Natural killer cell (primary cell): Measurements from ENCODE around the gene CYP2S1. TPM values are rescaled to one million over a fixed set of nuclear protein-coding genes. Genes with fewer than 3 reads are reported as not detected.

ENCODE experiments used
- ATAC-seq, 3 donors: fragments of 150-1000 bp in 2 of 3; fragments of 200-7000 bp in 1 of 3; cut with Tn5 transposase; 1 replicate in 1 of 3; 2 replicates in 2 of 3; pipeline ENCODE4 v1.10.0; 2021; ENCODE audit warnings: mild to moderate bottlenecking in 2 of 3, moderate library complexity in 2 of 3
- DNase-seq, 2 donors: peaks; one replicate each; pipeline versions ENCODE4 v3.0.0 to v3.0.0-alpha.2; 2013 to 2021; ENCODE audit warnings: mixed read lengths in 1 of 2
- H3K27ac ChIP-seq: one replicate; pipeline ENCODE4 v1.5.1; 2013; ENCODE audit warnings: mild to moderate bottlenecking, low read length
- H3K27me3 ChIP-seq: one replicate; pipeline ENCODE4 v1.6.1; 2013; ENCODE audit warnings: low read length; ENCODE audit not compliant: control insufficient read depth, insufficient read depth
- H3K36me3 ChIP-seq: one replicate; pipeline ENCODE4 v1.6.1; 2013; ENCODE audit warnings: low read length; ENCODE audit not compliant: control insufficient read depth, insufficient read depth
- H3K4me1 ChIP-seq: one replicate; pipeline ENCODE4 v1.6.1; 2013; ENCODE audit warnings: low read length; ENCODE audit not compliant: control insufficient read depth, insufficient read depth
- H3K4me3 ChIP-seq: one replicate; pipeline ENCODE4 v1.5.1; 2013; ENCODE audit warnings: low read length
- H3K9me3 ChIP-seq: one replicate; pipeline ENCODE4 v1.6.1; 2013; ENCODE audit warnings: low read length; ENCODE audit not compliant: control insufficient read depth, insufficient read depth
- H3K27ac Mint-ChIP-seq, 2 donors: one replicate each; pipeline ENCODE4 v1.8.0; 2022; ENCODE audit warnings: mild to moderate bottlenecking in 2 of 2, mixed read lengths in 2 of 2, moderate library complexity in 1 of 2
- H3K27me3 Mint-ChIP-seq, 2 donors: one replicate each; pipeline ENCODE4 v1.8.0; 2022; ENCODE audit warnings: low read depth in 2 of 2, mixed read lengths in 2 of 2
- H3K36me3 Mint-ChIP-seq: one replicate; pipeline ENCODE4 v1.8.0; 2022; ENCODE audit warnings: mixed read lengths
- H3K4me1 Mint-ChIP-seq, 2 donors: one replicate each; pipeline ENCODE4 v1.8.0; 2022; ENCODE audit warnings: mixed read lengths in 2 of 2
- H3K4me3 Mint-ChIP-seq: one replicate; pipeline ENCODE4 v1.8.0; 2022; ENCODE audit warnings: mild to moderate bottlenecking, moderate library complexity, mixed read lengths
- H3K9me3 Mint-ChIP-seq, 2 donors: one replicate each; pipeline ENCODE4 v1.8.0; 2022; ENCODE audit warnings: mixed read lengths in 2 of 2
- WGBS: methylation state at CpG from one replicate; pipeline ENCODE4 v1.1.7; 2013; ENCODE audit warnings: missing lambda C conversion rate; ENCODE audit not compliant: insufficient coverage; 5-methylcytosine and 5-hydroxymethylcytosine counted together
- intact Hi-C: fragments of 100-400 bp; cut with micrococcal nuclease; formaldehyde crosslinking; loops from one replicate; pipeline ENCODE4 v1.14.2; 2022
- total RNA-seq, 4 donors: library from RNA; stranded (reverse); fragments of 120-200 nt in 1 of 4; gene quantifications; one replicate each; pipeline versions ENCODE4 v1.2.3 to v1.2.4, GENCODE V29; 2013 to 2022
- TF ChIP-seq, protein P1 (sequence below): fragments of 200-600 bp; IDR thresholded peaks from one replicate; pipeline ENCODE4 v1.8.0; 2022; ENCODE audit warnings: antibody characterized with exemption

CYP2S1 gene
- total RNA-seq, 3 donors from 2014 or later (not counting 1 experiment from before 2014, with no cell fraction given): 0.78 to 1.6 (median 0.84) TPM

- H3K4me1 ChIP-seq: no peaks in the 10 kb centered on the region
- H3K27me3 ChIP-seq: no peaks in the 10 kb centered on the region
- no peak for DNase-seq
- Mint-ChIP-seq H3K36me3 (no peaks in the 10 kb centered on the region), H3K27ac (no peak overlapping the region), H3K27me3 (peaks cover 0 to 2% of the 10 kb centered on the region in 2 donors), H3K4me3 (no peak overlapping the region), H3K9me3 (no peaks in the 10 kb centered on the region), H3K4me1 (no peaks in the 10 kb centered on the region)
- H3K36me3 ChIP-seq: no peaks in the 10 kb centered on the region
- intact Hi-C loops: no loop called here
- TF ChIP-seq, protein P1, sequence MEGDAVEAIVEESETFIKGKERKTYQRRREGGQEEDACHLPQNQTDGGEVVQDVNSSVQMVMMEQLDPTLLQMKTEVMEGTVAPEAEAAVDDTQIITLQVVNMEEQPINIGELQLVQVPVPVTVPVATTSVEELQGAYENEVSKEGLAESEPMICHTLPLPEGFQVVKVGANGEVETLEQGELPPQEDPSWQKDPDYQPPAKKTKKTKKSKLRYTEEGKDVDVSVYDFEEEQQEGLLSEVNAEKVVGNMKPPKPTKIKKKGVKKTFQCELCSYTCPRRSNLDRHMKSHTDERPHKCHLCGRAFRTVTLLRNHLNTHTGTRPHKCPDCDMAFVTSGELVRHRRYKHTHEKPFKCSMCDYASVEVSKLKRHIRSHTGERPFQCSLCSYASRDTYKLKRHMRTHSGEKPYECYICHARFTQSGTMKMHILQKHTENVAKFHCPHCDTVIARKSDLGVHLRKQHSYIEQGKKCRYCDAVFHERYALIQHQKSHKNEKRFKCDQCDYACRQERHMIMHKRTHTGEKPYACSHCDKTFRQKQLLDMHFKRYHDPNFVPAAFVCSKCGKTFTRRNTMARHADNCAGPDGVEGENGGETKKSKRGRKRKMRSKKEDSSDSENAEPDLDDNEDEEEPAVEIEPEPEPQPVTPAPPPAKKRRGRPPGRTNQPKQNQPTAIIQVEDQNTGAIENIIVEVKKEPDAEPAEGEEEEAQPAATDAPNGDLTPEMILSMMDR: no peak
- no peak for ATAC-seq
- no peaks in the 10 kb centered on the region for H3K9me3 ChIP-seq
- no peak overlapping the region for H3K27ac ChIP-seq
- 86% methylated on average over 2 of the region's 2 CpGs for WGBS
- no peak overlapping the region for H3K4me3 ChIP-seq
Measured at GRCh38 chr19:41239961-41240574, 47.0 kb downstream of the CYP2S1 start.

- H3K4me3 Mint-ChIP-seq: no peak overlapping the region
- Histone ChIP-seq H3K27me3 (no peaks in the 10 kb centered on the region), H3K4me1 (no peaks in the 10 kb centered on the region), H3K36me3 (no peaks in the 10 kb centered on the region), H3K4me3 (no peak overlapping the region), H3K9me3 (no peaks in the 10 kb centered on the region), H3K27ac (no peak overlapping the region)
- DNase-seq: no peak
- H3K27me3 Mint-ChIP-seq: peaks cover 0 to 2% of the 10 kb centered on the region in 2 donors
- H3K36me3 Mint-ChIP-seq: no peaks in the 10 kb centered on the region
- H3K9me3 Mint-ChIP-seq: no peaks in the 10 kb centered on the region
- intact Hi-C loops: no loop called here
- TF ChIP-seq, protein P1: no peak
- no peak overlapping the region for H3K27ac Mint-ChIP-seq
- no peaks in the 10 kb centered on the region for H3K4me1 Mint-ChIP-seq
- 83% methylated on average over 5 of the region's 5 CpGs for WGBS
- no peak for ATAC-seq
Measured at GRCh38 chr19:41241859-41242258, 48.8 kb downstream of the CYP2S1 start.

GRCh38 chr19:41244117-41244516 is 51.1 kb downstream of the CYP2S1 start:
- TF ChIP-seq, protein P1: no peak
- no peak overlapping the region for H3K4me3 Mint-ChIP-seq
- ATAC-seq (no peak), DNase-seq (no peak)
- WGBS: 81% methylated on average over 4 of the region's 4 CpGs
- no peaks in the 10 kb centered on the region for H3K4me1 Mint-ChIP-seq
- intact Hi-C loops: no loop called here
- H3K9me3 Mint-ChIP-seq: no peaks in the 10 kb centered on the region
- no peak overlapping the region for H3K27ac Mint-ChIP-seq
- no peaks in the 10 kb centered on the region for H3K36me3 Mint-ChIP-seq
- Histone ChIP-seq H3K9me3 (no peaks in the 10 kb centered on the region), H3K4me1 (no peaks in the 10 kb centered on the region), H3K4me3 (no peak overlapping the region), H3K36me3 (no peaks in the 10 kb centered on the region), H3K27ac (no peak overlapping the region), H3K27me3 (no peaks in the 10 kb centered on the region)
- peaks cover 0 to 2% of the 10 kb centered on the region in 2 donors for H3K27me3 Mint-ChIP-seq

DNA sequence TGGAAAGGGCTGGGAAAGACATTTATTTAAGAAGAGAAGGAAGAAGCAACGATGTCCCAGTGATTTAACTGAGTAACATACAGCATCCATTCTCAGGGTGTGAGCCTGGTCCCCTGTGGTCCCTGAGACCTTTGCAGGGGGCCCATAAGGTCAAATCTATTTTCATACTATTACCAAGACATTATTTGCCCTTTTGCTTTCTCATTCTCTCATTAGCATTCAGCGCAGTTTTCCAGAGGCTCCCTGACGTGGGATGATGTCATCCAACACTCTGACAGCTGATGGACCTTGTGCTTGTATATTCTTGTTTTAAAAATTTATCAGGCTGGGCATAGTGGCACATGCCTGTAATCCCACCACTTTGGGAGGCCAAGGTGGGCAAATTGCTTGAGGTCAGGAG is 52.8 kb downstream of the CYP2S1 start:
- Mint-ChIP-seq H3K9me3 (no peaks in the 10 kb centered on the region), H3K36me3 (no peaks in the 10 kb centered on the region), H3K27ac (no peak overlapping the region), H3K27me3 (no peaks in the 10 kb centered on the region), H3K4me1 (no peaks in the 10 kb centered on the region), H3K4me3 (no peak overlapping the region)
- intact Hi-C loops: no loop called here
- DNase-seq: no peak
- TF ChIP-seq, protein P1: no peak
- H3K9me3 ChIP-seq: no peaks in the 10 kb centered on the region
- H3K4me1 ChIP-seq: no peaks in the 10 kb centered on the region
- H3K27me3 ChIP-seq: no peaks in the 10 kb centered on the region
- no peaks in the 10 kb centered on the region for H3K36me3 ChIP-seq
- H3K27ac ChIP-seq: no peak overlapping the region
- WGBS: 94% methylated on average over 3 of the region's 3 CpGs
- H3K4me3 ChIP-seq: no peak overlapping the region
- ATAC-seq: no peak
